Measurements from ENCODE around the gene THBS1. TPM values are rescaled to one million over a fixed set of nuclear protein-coding genes. Genes with fewer than 3 reads are reported as not detected.

THBS1 gene
- total and polyA plus RNA-seq, 4 donors = 35.3 to 544 (median 325) TPM

GRCh38 chr15:39580117-39580484, 778 bp upstream of the THBS1 start:
- ATAC-seq (ENCODE audit: insufficient read depth, low FRiP score) (peak; percentile 81), DNase-seq (peak; percentile 97)
- Histone ChIP-seq H3K9ac (ENCODE audit: insufficient read depth in 1 of 2, low read length in 2 of 2) (peak overlapping the region; percentile 59 to 77), H3K4me1 (ENCODE audit: control insufficient read depth in 5 of 5, insufficient read depth in 5 of 5, low read length in 5 of 5) (peaks cover 0 to 50% (median 26%) of the 10 kb centered on the region in 5 donors), H3K4me3 (peak overlapping the region; percentile 51), H3K27me3 (ENCODE audit: control insufficient read depth in 3 of 3, insufficient read depth in 3 of 3, low read length in 2 of 3) (no peaks in the 10 kb centered on the region), H3K27ac (ENCODE audit: low read depth in 1 of 2, low read length in 1 of 2) (peak overlapping the region; percentile 94 to 97), H3K36me3 (ENCODE audit: control insufficient read depth in 4 of 4, insufficient read depth in 4 of 4, low read length in 4 of 4) (peaks cover 7 to 34% (median 15%) of the 10 kb centered on the region in 4 donors), H3K9me3 (ENCODE audit: control insufficient read depth in 4 of 4, insufficient read depth in 3 of 4, low read length in 3 of 4) (no peaks in the 10 kb centered on the region)
- peak; percentile 90 for TF ChIP-seq CTCF (IDR thresholded peaks at IDR 0.05; ENCODE audit: control extremely low read depth, extremely low read depth)
- WGBS, 2 donors = 0 to 1% methylated on average over 17 to 29 of the region's 29 CpGs

GRCh38 chr15:39581242-39581792, 438 bp downstream of the THBS1 start:
- Histone ChIP-seq H3K36me3 (ENCODE audit: control insufficient read depth in 4 of 4, insufficient read depth in 4 of 4, low read length in 4 of 4) (peaks cover 11 to 46% (median 23%) of the 10 kb centered on the region in 4 donors), H3K9me3 (ENCODE audit: control insufficient read depth in 4 of 4, insufficient read depth in 3 of 4, low read length in 3 of 4) (no peaks in the 10 kb centered on the region), H3K4me3 (peak overlapping the region; percentile 51), H3K27me3 (ENCODE audit: control insufficient read depth in 3 of 3, insufficient read depth in 3 of 3, low read length in 2 of 3) (no peaks in the 10 kb centered on the region), H3K4me1 (ENCODE audit: control insufficient read depth in 5 of 5, insufficient read depth in 5 of 5, low read length in 5 of 5) (peaks cover 0 to 62% (median 38%) of the 10 kb centered on the region in 5 donors), H3K9ac (ENCODE audit: insufficient read depth in 1 of 2, low read length in 2 of 2) (peak overlapping the region in 1 of 2 donors; percentile 76), H3K27ac (ENCODE audit: low read depth in 1 of 2, low read length in 1 of 2) (peak overlapping the region; percentile 82 to 94)
- 12% methylated on average over 18 of the region's 18 CpGs for WGBS, 2 donors
- peak in 1 of 3 donors; percentile 59 for DNase-seq
- no peak for TF ChIP-seq CTCF (IDR thresholded peaks at IDR 0.05; ENCODE audit: control extremely low read depth, extremely low read depth)
- no peak for ATAC-seq (ENCODE audit: insufficient read depth, low FRiP score)

DNA sequence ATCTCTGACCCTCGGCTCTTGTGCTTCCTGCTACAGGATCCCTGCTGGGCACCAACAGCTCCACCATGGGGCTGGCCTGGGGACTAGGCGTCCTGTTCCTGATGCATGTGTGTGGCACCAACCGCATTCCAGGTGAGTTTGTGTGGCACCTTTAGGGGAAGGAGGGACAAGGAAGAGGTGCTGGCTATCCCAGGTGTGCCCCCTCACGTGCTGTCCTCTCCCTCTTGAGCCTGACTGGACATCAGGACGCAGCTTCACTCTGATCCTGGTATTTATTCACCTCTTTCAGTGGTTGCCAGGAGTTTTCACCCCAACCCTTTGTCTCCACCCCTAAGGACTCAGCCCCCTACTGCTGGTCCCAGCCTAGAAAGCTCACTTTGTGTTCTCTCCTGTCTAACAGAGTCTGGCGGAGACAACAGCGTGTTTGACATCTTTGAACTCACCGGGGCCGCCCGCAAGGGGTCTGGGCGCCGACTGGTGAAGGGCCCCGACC, 960 bp downstream of the THBS1 start:
- ATAC-seq (ENCODE audit: insufficient read depth, low FRiP score) (peak; percentile 14), DNase-seq (peak; percentile 66 to 83 (median 74))
- Histone ChIP-seq H3K4me1 (ENCODE audit: control insufficient read depth in 5 of 5, insufficient read depth in 5 of 5, low read length in 5 of 5) (peaks cover 0 to 64% (median 42%) of the 10 kb centered on the region in 5 donors), H3K27me3 (ENCODE audit: control insufficient read depth in 3 of 3, insufficient read depth in 3 of 3, low read length in 2 of 3) (no peaks in the 10 kb centered on the region), H3K27ac (ENCODE audit: low read depth in 1 of 2, low read length in 1 of 2) (peak overlapping the region in 1 of 2 donors; percentile 94), H3K36me3 (ENCODE audit: control insufficient read depth in 4 of 4, insufficient read depth in 4 of 4, low read length in 4 of 4) (peaks cover 16 to 51% (median 28%) of the 10 kb centered on the region in 4 donors), H3K9ac (ENCODE audit: insufficient read depth in 1 of 2, low read length in 2 of 2) (peak overlapping the region in 1 of 2 donors; percentile 76), H3K9me3 (ENCODE audit: control insufficient read depth in 4 of 4, insufficient read depth in 3 of 4, low read length in 3 of 4) (no peaks in the 10 kb centered on the region), H3K4me3 (peak overlapping the region; percentile 51)
- 63 to 68% methylated on average over 13 of the region's 13 CpGs for whole genome bisulfite sequencing, 2 donors
- TF ChIP-seq CTCF (IDR thresholded peaks at IDR 0.05; ENCODE audit: control extremely low read depth, extremely low read depth) = no peak

All from lung (tissue), 12 donors.